VCaP (cell line): ENCODE measurements around the gene NFKBIA.
A peak's percentile ranks its signal among the peaks of the same experiment; 100 is the strongest.
"Not testable (repeated sequence)": the region's sequence is repeated elsewhere in the genome, so short reads cannot be mapped to it uniquely, and the experiment has no call there.

ENCODE experiments used
- H3K27ac ChIP-seq: fragments of 450-650 bp; 2 replicates; pipeline ENCODE4 v1.5.1; 2017
- TF ChIP-seq, protein P1 (sequence below): fragments of 450-650 bp; conservative IDR thresholded peaks from 2 replicates; pipeline ENCODE4 v1.5.1; 2017; ENCODE audit warnings: mild to moderate bottlenecking, moderate library complexity

NFKBIA gene

DNA sequence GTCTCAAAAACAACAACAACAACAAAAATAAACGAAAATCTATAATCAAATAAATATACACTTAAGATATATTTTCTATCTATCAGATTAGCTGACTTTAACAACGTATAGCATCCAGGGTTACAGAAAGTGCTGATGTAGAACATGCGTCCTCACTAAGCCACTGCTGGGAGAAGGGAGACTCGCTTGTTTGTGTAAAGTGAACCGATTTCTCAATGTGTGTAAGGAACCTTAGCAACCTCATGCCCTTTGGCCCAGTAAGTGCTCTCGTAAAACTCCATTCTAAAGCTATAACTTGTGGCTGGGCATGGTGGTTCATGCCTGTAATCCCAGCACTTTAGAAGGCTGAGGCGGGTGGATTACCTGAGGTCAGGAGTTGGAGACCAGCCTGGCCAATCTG lies 23.8 kb downstream of the NFKBIA start:
- TF ChIP-seq, protein P1, sequence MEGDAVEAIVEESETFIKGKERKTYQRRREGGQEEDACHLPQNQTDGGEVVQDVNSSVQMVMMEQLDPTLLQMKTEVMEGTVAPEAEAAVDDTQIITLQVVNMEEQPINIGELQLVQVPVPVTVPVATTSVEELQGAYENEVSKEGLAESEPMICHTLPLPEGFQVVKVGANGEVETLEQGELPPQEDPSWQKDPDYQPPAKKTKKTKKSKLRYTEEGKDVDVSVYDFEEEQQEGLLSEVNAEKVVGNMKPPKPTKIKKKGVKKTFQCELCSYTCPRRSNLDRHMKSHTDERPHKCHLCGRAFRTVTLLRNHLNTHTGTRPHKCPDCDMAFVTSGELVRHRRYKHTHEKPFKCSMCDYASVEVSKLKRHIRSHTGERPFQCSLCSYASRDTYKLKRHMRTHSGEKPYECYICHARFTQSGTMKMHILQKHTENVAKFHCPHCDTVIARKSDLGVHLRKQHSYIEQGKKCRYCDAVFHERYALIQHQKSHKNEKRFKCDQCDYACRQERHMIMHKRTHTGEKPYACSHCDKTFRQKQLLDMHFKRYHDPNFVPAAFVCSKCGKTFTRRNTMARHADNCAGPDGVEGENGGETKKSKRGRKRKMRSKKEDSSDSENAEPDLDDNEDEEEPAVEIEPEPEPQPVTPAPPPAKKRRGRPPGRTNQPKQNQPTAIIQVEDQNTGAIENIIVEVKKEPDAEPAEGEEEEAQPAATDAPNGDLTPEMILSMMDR = no peak
- H3K27ac ChIP-seq = peak overlapping the region; percentile 60

DNA sequence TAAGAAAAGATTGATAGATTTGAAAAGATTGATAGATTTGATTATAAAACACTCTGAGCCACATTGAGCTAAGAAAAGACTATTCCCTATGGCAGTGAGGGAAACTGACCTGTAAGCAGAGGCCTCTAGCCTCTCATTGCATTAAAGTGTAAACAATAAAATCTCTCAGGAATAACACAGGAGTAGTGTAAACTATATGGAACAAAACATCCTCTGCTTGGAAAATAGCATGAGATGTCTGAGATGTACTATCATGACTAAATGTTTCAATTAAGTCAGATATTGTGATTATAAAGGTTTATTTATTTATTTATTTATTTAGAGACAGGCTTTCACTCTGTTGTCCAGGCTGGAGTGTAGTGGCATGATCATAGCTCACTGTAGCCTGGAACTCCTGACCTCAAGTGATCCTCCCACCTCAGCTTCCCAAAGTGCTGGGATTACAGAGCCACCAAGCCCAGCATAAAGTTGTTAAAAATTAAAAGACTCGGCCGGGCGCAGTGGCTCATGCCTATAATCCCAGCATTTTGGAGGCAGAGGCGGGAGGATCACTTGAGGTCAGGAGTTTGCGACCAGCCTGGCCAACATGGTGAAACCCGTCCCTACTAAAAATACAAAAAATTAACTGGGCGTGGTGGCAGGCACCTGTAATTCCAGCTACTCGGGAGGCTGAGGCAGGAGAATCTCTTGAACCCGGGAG lies 25.2 kb downstream of the NFKBIA start:
- H3K27ac ChIP-seq = peak overlapping the region; percentile 60

DNA sequence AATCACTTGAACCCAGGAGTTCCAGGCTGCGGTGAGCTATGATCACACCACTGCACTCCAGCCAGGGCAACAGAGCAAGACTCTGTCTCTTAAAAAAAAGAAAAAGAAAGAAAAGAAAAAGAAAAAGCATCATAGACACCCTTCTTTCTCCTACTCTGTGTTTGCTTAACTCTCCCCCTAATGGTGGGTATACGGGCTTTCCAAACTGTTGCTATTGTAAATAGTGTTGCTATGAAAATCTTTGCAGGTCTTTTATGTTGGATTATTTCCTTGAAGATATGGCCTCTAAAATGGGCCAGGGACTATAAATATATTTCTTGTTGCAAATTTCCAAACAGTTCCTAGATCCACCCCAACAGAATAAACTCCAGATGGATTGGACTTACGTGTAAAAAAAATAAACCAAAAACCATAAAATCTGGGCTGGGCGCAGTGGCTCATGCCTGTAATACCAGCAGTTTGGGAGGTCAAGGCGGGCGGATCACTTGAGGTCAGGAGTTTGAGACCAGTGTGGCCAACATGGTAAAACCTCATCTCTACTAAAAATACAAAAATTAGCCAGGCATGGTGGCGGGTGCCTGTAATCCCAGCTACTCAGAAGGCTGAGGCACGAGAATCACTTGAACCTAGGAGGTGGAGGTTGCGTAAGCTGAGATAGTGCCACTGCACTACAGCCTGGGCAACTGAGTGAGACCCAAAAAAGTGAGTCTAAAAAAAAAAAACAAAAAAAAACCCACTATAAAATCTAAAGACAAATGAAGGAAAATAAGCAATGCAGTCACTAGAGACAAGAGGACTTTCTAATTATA lies 25.9 kb downstream of the NFKBIA start:
- TF ChIP-seq, protein P1 = no peak
- H3K27ac ChIP-seq = peak overlapping the region; percentile 60

DNA sequence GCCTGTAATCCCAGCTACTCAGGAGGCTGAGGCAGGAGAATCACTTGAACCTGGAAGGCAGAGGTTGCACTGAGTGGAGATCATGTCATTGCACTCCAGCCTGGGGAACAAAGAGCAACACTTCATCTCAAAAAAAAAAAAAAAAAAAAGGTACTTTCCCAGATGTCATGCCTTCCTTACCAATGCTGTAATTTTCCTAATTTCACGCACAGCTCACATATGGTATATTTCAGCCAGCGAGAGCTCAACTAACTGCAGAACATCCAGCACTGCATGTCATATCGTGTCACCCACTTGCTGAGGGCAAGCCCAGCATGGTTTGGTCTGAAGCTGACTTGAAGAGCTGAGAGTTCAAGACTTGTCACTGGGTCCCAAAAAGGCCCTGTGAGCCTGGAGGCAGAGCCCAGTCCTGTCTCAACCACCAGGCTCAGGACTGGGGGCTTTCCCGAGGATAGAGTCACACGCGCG lies 29.0 kb downstream of the NFKBIA start:
- no peak overlapping the region for H3K27ac ChIP-seq

DNA sequence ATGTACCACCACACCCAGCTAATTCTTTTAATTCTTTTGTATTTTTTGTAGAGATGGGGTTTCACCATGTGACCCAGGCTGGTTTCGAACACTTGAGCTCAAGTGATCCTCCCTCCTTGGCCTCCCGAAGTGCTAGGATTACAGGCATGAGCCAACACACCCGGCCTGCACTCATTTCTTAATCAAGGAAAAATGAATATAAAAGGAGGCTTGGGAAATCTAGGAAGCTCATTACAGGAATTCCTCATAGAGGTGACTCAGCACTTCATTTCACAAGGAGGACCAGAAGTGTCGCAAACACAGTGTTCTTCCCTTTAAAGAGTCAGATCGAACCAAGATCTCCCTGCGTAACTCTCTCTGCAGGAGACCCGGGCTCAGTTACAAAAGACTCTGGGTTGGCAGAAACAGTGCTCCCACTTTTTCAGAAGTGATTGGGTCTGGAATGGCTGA lies 30.3 kb downstream of the NFKBIA start:
- TF ChIP-seq, protein P1 = no peak
- no peak overlapping the region for H3K27ac ChIP-seq

More for the DNA sequence above, 29.0 kb downstream of the NFKBIA start:
- TF ChIP-seq, protein P1 = no peak

DNA sequence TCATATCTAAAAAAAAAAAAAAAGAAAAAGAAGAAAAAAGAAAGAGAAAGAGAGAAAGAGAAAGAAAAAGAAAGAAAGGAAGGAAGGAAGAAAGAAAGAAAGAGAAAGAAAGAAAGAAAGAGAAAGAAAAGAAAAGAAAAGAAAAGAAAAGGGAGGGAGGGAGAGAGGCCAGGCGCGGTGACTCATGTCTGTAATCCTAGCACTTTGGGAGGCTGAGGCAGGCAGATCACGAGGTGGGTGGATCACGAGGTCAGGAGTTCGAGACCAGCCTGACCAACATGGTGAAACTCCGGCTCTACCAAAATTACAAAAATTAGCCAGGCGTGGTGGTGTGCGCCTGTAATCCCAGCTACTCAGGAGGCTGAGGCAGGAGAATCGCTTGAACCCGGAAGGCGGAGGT lies 31.3 kb downstream of the NFKBIA start:
- not testable (repeated sequence) for H3K27ac ChIP-seq

DNA sequence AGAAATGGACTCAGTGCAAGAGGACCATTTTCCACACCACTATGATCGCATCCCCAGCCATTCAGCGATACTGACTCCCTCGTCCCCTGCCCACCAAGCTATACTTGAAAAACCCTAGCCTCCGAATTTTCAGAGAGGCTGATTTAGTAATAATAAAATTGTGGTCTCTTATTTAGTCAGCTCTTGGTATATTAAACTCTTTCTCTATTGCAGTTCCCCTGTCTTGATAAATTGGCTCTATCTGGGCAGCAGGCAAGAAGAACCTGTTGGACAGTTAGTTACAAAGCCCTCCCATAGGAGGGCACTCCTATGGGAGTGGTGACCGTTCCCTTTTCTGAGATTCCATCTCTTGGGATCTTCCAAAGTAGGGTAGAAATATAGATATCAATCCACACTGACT lies 33.6 kb downstream of the NFKBIA start:
- H3K27ac ChIP-seq = no peak overlapping the region

DNA sequence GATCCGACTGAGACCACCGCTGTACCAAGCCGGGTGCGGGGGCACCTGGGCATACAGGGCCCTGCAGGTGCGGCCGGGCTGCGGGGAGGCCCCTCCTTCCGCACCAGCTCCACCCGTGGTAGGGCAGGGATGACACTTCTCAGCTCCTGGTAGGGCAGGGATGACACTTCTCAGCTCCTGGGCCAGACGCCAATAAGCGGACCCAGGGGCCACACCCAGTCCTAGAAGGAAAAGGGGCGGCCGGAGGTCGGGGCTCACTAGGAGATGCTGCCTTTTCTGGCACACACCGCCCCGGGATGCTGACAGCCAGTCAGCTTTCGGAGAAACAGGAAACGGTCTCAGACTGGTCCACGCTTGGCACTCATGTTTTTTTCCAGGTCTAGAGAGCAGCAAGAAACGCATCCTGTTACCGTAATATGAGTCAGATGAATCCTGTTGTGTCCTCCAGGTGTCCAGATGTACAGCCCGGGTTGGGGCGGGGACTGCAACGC lies 34.8 kb downstream of the NFKBIA start:
- H3K27ac ChIP-seq = no peak overlapping the region
- TF ChIP-seq, protein P1 = no peak

More for the DNA sequence above, 33.6 kb downstream of the NFKBIA start:
- TF ChIP-seq, protein P1 = no peak
